IMR-90 (cell line): ENCODE measurements around the gene IMPDH1. TPM values are rescaled to one million over a fixed set of nuclear protein-coding genes. Genes with fewer than 3 reads are reported as not detected.

Experiments used
- ATAC-seq: fragments of 200-7000 bp; cut with Tn5 transposase; 2 replicates; pipeline ENCODE4 v1.9.1; 2020; ENCODE audit warnings: low read depth, mild to moderate bottlenecking, moderate library complexity
- BruUV-seq: library from RNA; stranded (reverse); fragments of 400-500 nt; replicated peaks from 2 replicates; lab custom pipeline; 2021; lab: Mats Ljungman, UMichigan
- CTCF ChIA-PET: fragments of 300-600 bp; formaldehyde crosslinking; extraction: SDS; loops from one replicate; lab custom pipeline; 2021; ENCODE audit warnings: antibody characterized with exemption; lab: Yijun Ruan, JAX
- POLR2A ChIA-PET: fragments of 300-600 bp; sonication (Branson Sonifier 250); formaldehyde crosslinking; loops from one replicate; lab custom pipeline; 2022; ENCODE audit warnings: antibody characterized with exemption; ENCODE audit not compliant: unreplicated experiment; lab: Charles Lee
- DNase-seq: peaks from one replicate; pipeline ENCODE4 v3.0.0; 2013
- H2AFZ ChIP-seq: replicated peaks from 2 replicates; pipeline ENCODE3; 2013; ENCODE audit warnings: low read length, mild to moderate bottlenecking; ENCODE audit not compliant: poor library complexity
- H2AK5ac ChIP-seq: 2 replicates; pipeline ENCODE4 v1.6.1; 2013; ENCODE audit warnings: low read depth, low read length, inconsistent platforms
- H2AK9ac ChIP-seq: replicated peaks from 2 replicates; pipeline ENCODE3; 2013; ENCODE audit warnings: mild to moderate bottlenecking, low read depth, low read length, moderate library complexity; ENCODE audit not compliant: poor library complexity
- H2BK120ac ChIP-seq: 2 replicates; pipeline ENCODE4 v1.6.1; 2013; ENCODE audit warnings: low read depth, low read length, inconsistent platforms
- H2BK15ac ChIP-seq: 3 replicates; pipeline ENCODE4 v1.6.1; 2013; ENCODE audit warnings: low read depth, low read length, inconsistent platforms
- H2BK20ac ChIP-seq: 2 replicates; pipeline ENCODE4 v1.6.1; 2013; ENCODE audit warnings: low read depth, mild to moderate bottlenecking, inconsistent platforms, low read length, moderate library complexity
- H2BK5ac ChIP-seq: 2 replicates; pipeline ENCODE4 v1.6.1; 2013; ENCODE audit warnings: mild to moderate bottlenecking, low read depth, low read length, inconsistent platforms; ENCODE audit not compliant: poor library complexity, severe bottlenecking
- H3K14ac ChIP-seq: replicated peaks from 2 replicates; pipeline ENCODE4 v1.6.1; 2013; ENCODE audit warnings: low read depth, low read length, inconsistent platforms
- H3K18ac ChIP-seq: 2 replicates; pipeline ENCODE4 v1.6.1; 2013; ENCODE audit warnings: low read depth, low read length, control low read depth
- H3K23ac ChIP-seq: 2 replicates; pipeline ENCODE4 v1.6.1; 2013; ENCODE audit warnings: low read depth, low read length, inconsistent platforms
- H3K27ac ChIP-seq: 2 replicates; pipeline ENCODE4 v1.5.1; 2013; ENCODE audit warnings: mild to moderate bottlenecking, control low read depth, low read length; ENCODE audit not compliant: insufficient read depth
- H3K27me3 ChIP-seq: 2 replicates; pipeline ENCODE4 v1.6.1; 2013; ENCODE audit warnings: low read length; ENCODE audit not compliant: control insufficient read depth, insufficient read depth
- H3K36me3 ChIP-seq: 2 replicates; pipeline ENCODE4 v1.6.1; 2013; ENCODE audit warnings: low read length, mixed read lengths; ENCODE audit not compliant: control insufficient read depth, insufficient read depth
- H3K4ac ChIP-seq: 2 replicates; pipeline ENCODE4 v1.6.1; 2013; ENCODE audit warnings: low read depth, low read length, inconsistent platforms
- H3K4me1 ChIP-seq: 2 replicates; pipeline ENCODE4 v1.6.1; 2013; ENCODE audit warnings: low read length, mixed read lengths; ENCODE audit not compliant: control insufficient read depth, insufficient read depth
- H3K4me2 ChIP-seq: 2 replicates; pipeline ENCODE4 v1.6.1; 2013; ENCODE audit warnings: low read depth, mild to moderate bottlenecking, control low read depth, low read length, moderate library complexity
- H3K4me3 ChIP-seq: 2 replicates; pipeline ENCODE4 v1.5.1; 2013; ENCODE audit warnings: low read depth, mild to moderate bottlenecking, control low read depth, low read length, moderate library complexity; ENCODE audit not compliant: insufficient read depth
- H3K56ac ChIP-seq: 2 replicates; pipeline ENCODE4 v1.6.1; 2013; ENCODE audit warnings: low read length, inconsistent platforms; ENCODE audit not compliant: insufficient read depth; ENCODE audit errors: extremely low read depth
- H3K79me1 ChIP-seq, 2 experiments: 2 replicates each; pipeline ENCODE4 v1.6.1; 2013; ENCODE audit warnings: low read length in 2 of 2, inconsistent platforms in 1 of 2, low read depth in 1 of 2
- H3K9ac ChIP-seq: 2 replicates; pipeline ENCODE4 v1.6.1; 2013; ENCODE audit warnings: low read depth, low read length, control low read depth
- H3K9me1 ChIP-seq: 2 replicates; pipeline ENCODE4 v1.6.1; 2013; ENCODE audit warnings: low read length, inconsistent platforms; ENCODE audit not compliant: insufficient read depth
- H3K9me3 ChIP-seq: 2 replicates; pipeline ENCODE4 v1.6.1; 2013; ENCODE audit warnings: low read length; ENCODE audit not compliant: control insufficient read depth, insufficient read depth
- H4K20me1 ChIP-seq: 2 replicates; pipeline ENCODE4 v1.6.1; 2013; ENCODE audit warnings: low read length, inconsistent platforms; ENCODE audit not compliant: insufficient read depth
- H4K5ac ChIP-seq: 2 replicates; pipeline ENCODE4 v1.6.1; 2013; ENCODE audit warnings: mild to moderate bottlenecking, low read depth, low read length, control low read depth
- H4K8ac ChIP-seq, 2 experiments: 2 replicates each; pipeline ENCODE4 v1.6.1; 2013; ENCODE audit warnings: low read depth in 2 of 2, low read length in 2 of 2, control low read depth in 1 of 2, inconsistent platforms in 1 of 2
- H4K91ac ChIP-seq: 2 replicates; pipeline ENCODE4 v1.6.1; 2013; ENCODE audit warnings: low read depth, low read length, inconsistent platforms; ENCODE audit not compliant: insufficient read depth
- CEBPB ChIP-seq: IDR thresholded peaks from 2 replicates; pipeline ENCODE4 v1.6.1; 2012; ENCODE audit warnings: low read depth, low read length, improper control_type of control experiment
- ELK1 ChIP-seq: fragments of 150-350 bp; IDR thresholded peaks from 2 replicates; pipeline ENCODE4 v1.6.1; 2016; ENCODE audit warnings: low read depth, mild to moderate bottlenecking, low read length, moderate library complexity, borderline replicate concordance
- MAFK ChIP-seq: IDR thresholded peaks from 2 replicates; pipeline ENCODE4 v1.6.1; 2012; ENCODE audit warnings: low read depth, low read length, improper control_type of control experiment
- MAZ ChIP-seq: IDR thresholded peaks from 2 replicates; pipeline ENCODE4 v1.6.1; 2012; ENCODE audit warnings: low read depth, mild to moderate bottlenecking, low read length, improper control_type of control experiment, moderate library complexity, borderline replicate concordance
- MXI1 ChIP-seq: IDR thresholded peaks from 2 replicates; pipeline ENCODE4 v1.6.1; 2012; ENCODE audit warnings: low read depth, mild to moderate bottlenecking, low read length, moderate library complexity, borderline replicate concordance
- POLR2A ChIP-seq: IDR thresholded peaks from 2 replicates; pipeline ENCODE4 v1.6.1; 2012; ENCODE audit warnings: mild to moderate bottlenecking, low read depth, low read length
- RAD21 ChIP-seq: IDR thresholded peaks from 2 replicates; pipeline ENCODE4 v1.6.1; 2012; ENCODE audit warnings: low read length, improper control_type of control experiment
- RCOR1 ChIP-seq: IDR thresholded peaks from 2 replicates; pipeline ENCODE4 v1.6.1; 2012; ENCODE audit warnings: mild to moderate bottlenecking, low read length, improper control_type of control experiment; ENCODE audit not compliant: insufficient replicate concordance
- RFX5 ChIP-seq: IDR thresholded peaks from 2 replicates; pipeline ENCODE4 v1.8.0; 2012; ENCODE audit warnings: low read depth, mild to moderate bottlenecking, low read length, moderate library complexity
- SMC3 ChIP-seq: fragments of 150-350 bp; IDR thresholded peaks from 2 replicates; pipeline ENCODE4 v1.6.1; 2016; ENCODE audit warnings: low read depth, mild to moderate bottlenecking, antibody characterized with exemption, low read length, moderate library complexity
- WGBS, 2 experiments: methylation state at CpG; one replicate each; pipeline versions ENCODE4 v1.1.5 to v1.1.7; 2013; ENCODE audit warnings: missing lambda C conversion rate in 2 of 2; ENCODE audit not compliant: insufficient read length in 1 of 2; ENCODE audit errors: extremely low coverage in 2 of 2; 5-methylcytosine and 5-hydroxymethylcytosine counted together
- dilution Hi-C: fragments of 300-500 bp; cut with HindIII; formaldehyde crosslinking; loops from one replicate; pipeline ENCODE4 v1.14.3; 2018; ENCODE audit warnings: low sequenced_read_pairs; ENCODE audit not compliant: unreplicated experiment
- in situ Hi-C: fragments of 300-500 bp; cut with MboI; formaldehyde crosslinking; loops from 3 replicates; pipeline ENCODE4 v1.14.3; 2019; ENCODE audit warnings: low sequenced_read_pairs, inconsistent platforms, mixed read lengths
- intact Hi-C: fragments of 100-400 bp; cut with micrococcal nuclease; formaldehyde crosslinking; loops from 2 replicates; pipeline ENCODE4 v1.10.0; 2022
- polyA plus RNA-seq, 3 experiments: library from polyadenylated mRNA; depleted of rRNA; stranded (reverse); fragments of >200 nt; gene quantifications; 2 replicates each; pipeline ENCODE4 v1.2.3, GENCODE V29; 2012; ENCODE audit warnings: low replicate concordance in 1 of 3
- total RNA-seq: library from RNA; depleted of rRNA; stranded (reverse); fragments of >200 nt; gene quantifications from 2 replicates; pipeline ENCODE4 v1.2.3, GENCODE V29; 2012

The IMPDH1 gene
- total and polyA plus RNA-seq, 2 of the 4 experiments (the other 2 are of a cell fraction), result 49.5 to 69.3 TPM

- no peak for TF ChIP-seq ELK1
Observed at GRCh38 chr7:128407751-128408708, 1.8 kb downstream of the IMPDH1 start (continued).

- no TSS peak for BruUV-seq
- in situ Hi-C loops, result no loop called here
- TF ChIP-seq RAD21 (no peak), MAZ (no peak), CEBPB (no peak), RFX5 (no peak), ELK1 (no peak), RCOR1 (no peak), POLR2A (no peak), SMC3 (no peak), MAFK (no peak), MXI1 (no peak)
- no peak overlapping the region; the same call in 1 of the 2 replicates for H3K4me2 ChIP-seq
- no peak overlapping the region for H2BK20ac ChIP-seq
- dilution Hi-C loops, result no loop called here
- DNase-seq (no peak), ATAC-seq (no peak)
- H2AK9ac ChIP-seq, result peak overlapping the region; percentile 40
- no peak overlapping the region for H4K5ac ChIP-seq
- no peak overlapping the region for H4K8ac ChIP-seq
- H3K9ac ChIP-seq, result no peak overlapping the region
- H3K18ac ChIP-seq, result no peak overlapping the region
- peaks cover 20% of the 10 kb centered on the region for H3K4me1 ChIP-seq
- H3K79me1 ChIP-seq, result peaks cover 20 to 42% of the 10 kb centered on the region in 2 experiments
- H3K4me3 ChIP-seq, result no peak overlapping the region
- H4K91ac ChIP-seq, result no peak overlapping the region
- no peak overlapping the region for H3K14ac ChIP-seq
- no peaks in the 10 kb centered on the region for H3K9me3 ChIP-seq
- H2BK120ac ChIP-seq, result no peak overlapping the region
- H2BK5ac ChIP-seq, result no peak overlapping the region
- H3K9me1 ChIP-seq, result peaks cover 9% of the 10 kb centered on the region; the same call in 1 of the 2 replicates
- H3K4ac ChIP-seq, result no peak overlapping the region
- no peak overlapping the region for H3K23ac ChIP-seq
- 89% methylated on average over 5 of the region's 7 CpGs; no CpG with 5 or more reads in 1 of the 2 experiments for WGBS, 2 experiments
- ChIA-PET POLR2A (no interaction called here), CTCF (interaction anchor here (0.6 to 1.3 kb wide), 4 partner anchors 18 to 89 kb away, joined by 3 to 4 read pairs (median 3); no protein-coding TSS in a partner anchor)
- H2BK15ac ChIP-seq, result no peak overlapping the region
- no peak overlapping the region for H3K27ac ChIP-seq
- intact Hi-C loops, result no loop called here
- H4K20me1 ChIP-seq, result peaks cover 12% of the 10 kb centered on the region
- H2AK5ac ChIP-seq, result no peak overlapping the region; the same call in 1 of the 2 replicates
- no peaks in the 10 kb centered on the region for H3K27me3 ChIP-seq
- H2AFZ ChIP-seq, result no peak overlapping the region
- H3K36me3 ChIP-seq, result no peaks in the 10 kb centered on the region
- H3K56ac ChIP-seq, result no peak overlapping the region
Observed at GRCh38 chr7:128407233-128407589, 2.6 kb downstream of the IMPDH1 start.
